Tibial nerve (tissue), 4 donors: ENCODE data around the gene SPTAN1. TPM values are rescaled to one million over a fixed set of nuclear protein-coding genes. Genes with fewer than 3 reads are reported as not detected.

ENCODE experiments used
- DNase-seq, 2 donors: peaks; one replicate each; pipeline ENCODE4 v3.0.0-alpha.2; 2019; ENCODE audit warnings: low spot score in 2 of 2
- H3K27ac ChIP-seq, 4 donors: fragments of 200-600 bp; sonication (generic) in 3 of 4; one replicate each; pipeline ENCODE4 v1.5.1; 2017 to 2019; ENCODE audit warnings: mild to moderate bottlenecking in 1 of 4
- H3K27me3 ChIP-seq, 2 donors: fragments of 200-600 bp; sonication (generic) in 1 of 2; one replicate each; pipeline versions ENCODE4 v1.5.1 to v1.6.0; 2017 to 2019
- H3K36me3 ChIP-seq, 3 donors: fragments of 200-600 bp; sonication (generic); one replicate each; pipeline ENCODE4 v1.5.1; 2018 to 2019
- H3K4me1 ChIP-seq, 4 donors: fragments of 200-600 bp; sonication (generic) in 3 of 4; one replicate each; pipeline ENCODE4 v1.5.1; 2017 to 2019
- H3K4me3 ChIP-seq, 4 donors: fragments of 200-600 bp; sonication (generic) in 3 of 4; one replicate each; pipeline ENCODE4 v1.5.1; 2017 to 2019; ENCODE audit warnings: mild to moderate bottlenecking in 1 of 4, moderate library complexity in 1 of 4
- H3K9me3 ChIP-seq, 4 donors: fragments of 200-600 bp; sonication (generic) in 3 of 4; one replicate each; pipeline ENCODE4 v1.5.1; 2017 to 2019
- CTCF ChIP-seq, 5 experiments: fragments of 200-600 bp in 3 of 5; fragments of 450-650 bp in 2 of 5; sonication (generic) in 3 of 5; IDR thresholded peaks; one replicate each; pipeline ENCODE4 v1.5.1; 2016 to 2019; ENCODE audit warnings: antibody characterized with exemption in 5 of 5, mild to moderate bottlenecking in 3 of 5, moderate library complexity in 2 of 5
- EP300 ChIP-seq, 2 donors: sonication (generic); formaldehyde crosslinking; IDR thresholded peaks; one replicate each; pipeline ENCODE4 v1.6.1; 2017; ENCODE audit warnings: antibody characterized with exemption in 2 of 2, mild to moderate bottlenecking in 1 of 2
- POLR2A ChIP-seq, 2 donors: fragments of 450-650 bp; IDR thresholded peaks; one replicate each; pipeline ENCODE4 v1.6.1; 2017; ENCODE audit warnings: antibody characterized with exemption in 2 of 2, mild to moderate bottlenecking in 2 of 2, moderate library complexity in 2 of 2
- whole genome bisulfite sequencing, 2 donors: methylation state at CpG; one replicate each; pipeline ENCODE4 v1.1.5; 2018; 5-methylcytosine and 5-hydroxymethylcytosine counted together
- total RNA-seq, 4 donors: library from RNA; depleted of rRNA; stranded (reverse); fragments of >200 nt; gene quantifications; one replicate each; pipeline ENCODE4 v1.1.0, GENCODE V29; 2016

Gene SPTAN1
- total RNA-seq, 4 donors from 2014 or later, result 491 to 540 (median 508) TPM

GRCh38 chr9:128553728-128554127, 1.3 kb downstream of the SPTAN1 start:
- Histone ChIP-seq H3K4me3 (peak overlapping the region; percentile 82 to 98 (median 89)), H3K9me3 (no peaks in the 10 kb centered on the region), H3K27me3 (no peaks in the 10 kb centered on the region), H3K27ac (peak overlapping the region; percentile 93 to 98 (median 96)), H3K36me3 (no peaks in the 10 kb centered on the region), H3K4me1 (peaks cover 0 to 78% (median 60%) of the 10 kb centered on the region in 4 donors)
- WGBS, 2 donors, result 9 to 21% methylated on average over 6 of the region's 6 CpGs
- DNase-seq, result no peak
- TF ChIP-seq POLR2A (IDR thresholded peaks at IDR 0.05), result no peak
- TF ChIP-seq EP300 (IDR thresholded peaks at IDR 0.05), result peak in 1 of 2 donors; percentile 5

GRCh38 chr9:128554155-128554862, 1.9 kb downstream of the SPTAN1 start:
- H3K27ac ChIP-seq, result peak overlapping the region; percentile 93 to 98 (median 96)
- no peaks in the 10 kb centered on the region for H3K36me3 ChIP-seq
- H3K9me3 ChIP-seq, result no peaks in the 10 kb centered on the region
- TF ChIP-seq POLR2A (IDR thresholded peaks at IDR 0.05) (peak in 1 of 2 donors; percentile 35), EP300 (IDR thresholded peaks at IDR 0.05) (peak in 1 of 2 donors; percentile 76), CTCF (IDR thresholded peaks at IDR 0.05) (no peak)
- peak overlapping the region; percentile 82 to 98 (median 89) for H3K4me3 ChIP-seq
- 4% methylated on average over 5 of the region's 5 CpGs for WGBS, 2 donors
- no peaks in the 10 kb centered on the region for H3K27me3 ChIP-seq
- DNase-seq, result peak; percentile 28 to 62
- peaks cover 0 to 81% (median 66%) of the 10 kb centered on the region in 4 donors for H3K4me1 ChIP-seq

GRCh38 chr9:128555180-128555721, 2.9 kb downstream of the SPTAN1 start:
- TF ChIP-seq CTCF (IDR thresholded peaks at IDR 0.05) (no peak), POLR2A (IDR thresholded peaks at IDR 0.05) (no peak), EP300 (IDR thresholded peaks at IDR 0.05) (no peak)
- no peak for DNase-seq
- H3K27ac ChIP-seq, result peak overlapping the region; percentile 20 to 98 (median 96)
- no peaks in the 10 kb centered on the region for H3K36me3 ChIP-seq
- H3K9me3 ChIP-seq, result no peaks in the 10 kb centered on the region
- no peaks in the 10 kb centered on the region for H3K27me3 ChIP-seq
- 11 to 22% methylated on average over 9 of the region's 9 CpGs for WGBS, 2 donors
- H3K4me1 ChIP-seq, result peaks cover 0 to 81% (median 68%) of the 10 kb centered on the region in 4 donors
- H3K4me3 ChIP-seq, result peak overlapping the region in 2 of 4 donors; percentile 82 to 98

- Histone ChIP-seq H3K9me3 (no peaks in the 10 kb centered on the region), H3K4me3 (no peak overlapping the region), H3K4me1 (peaks cover 0 to 81% (median 64%) of the 10 kb centered on the region in 4 donors), H3K27ac (peak overlapping the region in 3 of 4 donors; percentile 34 to 98 (median 94)), H3K27me3 (no peaks in the 10 kb centered on the region), H3K36me3 (no peaks in the 10 kb centered on the region)
- no peak for DNase-seq
- 55 to 67% methylated on average over 2 of the region's 2 CpGs for WGBS, 2 donors
- TF ChIP-seq CTCF (IDR thresholded peaks at IDR 0.05), result no peak
- no peak for TF ChIP-seq POLR2A (IDR thresholded peaks at IDR 0.05)
- TF ChIP-seq EP300 (IDR thresholded peaks at IDR 0.05), result no peak
These were observed 3.9 kb downstream of the SPTAN1 start for GRCh38 chr9:128556276-128556675.

- Histone ChIP-seq H3K27ac (peak overlapping the region in 3 of 4 donors; percentile 28 to 98 (median 94)), H3K4me3 (no peak overlapping the region), H3K4me1 (peaks cover 0 to 80% (median 64%) of the 10 kb centered on the region in 4 donors), H3K9me3 (no peaks in the 10 kb centered on the region), H3K27me3 (no peaks in the 10 kb centered on the region), H3K36me3 (no peaks in the 10 kb centered on the region)
- 28 to 38% methylated on average over 5 of the region's 5 CpGs for WGBS, 2 donors
- no peak for DNase-seq
- TF ChIP-seq CTCF (IDR thresholded peaks at IDR 0.05) (no peak), POLR2A (IDR thresholded peaks at IDR 0.05) (no peak), EP300 (IDR thresholded peaks at IDR 0.05) (no peak)
These were observed 4.7 kb downstream of the SPTAN1 start for GRCh38 chr9:128556926-128557634.
